GM18909 (cell line): ENCODE measurements around the gene TM4SF4.
A peak's percentile ranks its signal among the peaks of the same experiment; 100 is the strongest.

Source experiments
- ATAC-seq: cut with Tn5 transposase; IDR thresholded peaks from one replicate; pipeline ENCODE4 v1.9.1; 2021; ENCODE audit warnings: mild to moderate bottlenecking; ENCODE audit not compliant: unreplicated experiment, poor library complexity

TM4SF4 gene

GRCh38 chr3:149453140-149453805 is 21.2 kb upstream of the TM4SF4 start:
- ATAC-seq: no peak

- no peak for ATAC-seq
Measured at GRCh38 chr3:149454746-149455145, 19.8 kb upstream of the TM4SF4 start.

GRCh38 chr3:149455366-149455765 is 19.1 kb upstream of the TM4SF4 start:
- no peak for ATAC-seq

GRCh38 chr3:149455989-149456388 is 18.5 kb upstream of the TM4SF4 start:
- ATAC-seq: no peak

- no peak for ATAC-seq
Measured at GRCh38 chr3:149459491-149460059, 14.9 kb upstream of the TM4SF4 start.

GRCh38 chr3:149460117-149460516 is 14.4 kb upstream of the TM4SF4 start:
- no peak for ATAC-seq

- no peak for ATAC-seq
Measured at GRCh38 chr3:149462051-149462450, 12.4 kb upstream of the TM4SF4 start.

GRCh38 chr3:149462581-149463011 is 11.9 kb upstream of the TM4SF4 start:
- ATAC-seq: no peak

GRCh38 chr3:149463921-149464320 is 10.6 kb upstream of the TM4SF4 start:
- no peak for ATAC-seq

- no peak for ATAC-seq
Measured at GRCh38 chr3:149464542-149465328, 9.8 kb upstream of the TM4SF4 start.

- ATAC-seq: no peak
Measured at GRCh38 chr3:149465351-149465883, 9.1 kb upstream of the TM4SF4 start.

GRCh38 chr3:149466192-149466591 is 8.3 kb upstream of the TM4SF4 start:
- ATAC-seq: no peak

- ATAC-seq: peak; percentile 91
Measured at GRCh38 chr3:149468504-149469212, 5.8 kb upstream of the TM4SF4 start.

- ATAC-seq: no peak
Measured at GRCh38 chr3:149470381-149470780, 4.1 kb upstream of the TM4SF4 start.

- no peak for ATAC-seq
Measured at GRCh38 chr3:149472030-149472797, 2.3 kb upstream of the TM4SF4 start.

- no peak for ATAC-seq
Measured at GRCh38 chr3:149473357-149474249, 894 bp upstream of the TM4SF4 start.

GRCh38 chr3:149475451-149476060 is 1.1 kb downstream of the TM4SF4 start:
- ATAC-seq: no peak

GRCh38 chr3:149476225-149476624 is 1.7 kb downstream of the TM4SF4 start:
- no peak for ATAC-seq
